SIG-M5 (cell line): Measurements from ENCODE around the gene SNURF.
"Not testable (repeated sequence)": the region's sequence is repeated elsewhere in the genome, so short reads cannot be mapped to it uniquely, and the experiment has no call there.

Experiments used
- DNase-seq: peaks from one replicate; lab custom pipeline; 2025; lab: John Stamatoyannopoulos, UW

The SNURF gene

DNA sequence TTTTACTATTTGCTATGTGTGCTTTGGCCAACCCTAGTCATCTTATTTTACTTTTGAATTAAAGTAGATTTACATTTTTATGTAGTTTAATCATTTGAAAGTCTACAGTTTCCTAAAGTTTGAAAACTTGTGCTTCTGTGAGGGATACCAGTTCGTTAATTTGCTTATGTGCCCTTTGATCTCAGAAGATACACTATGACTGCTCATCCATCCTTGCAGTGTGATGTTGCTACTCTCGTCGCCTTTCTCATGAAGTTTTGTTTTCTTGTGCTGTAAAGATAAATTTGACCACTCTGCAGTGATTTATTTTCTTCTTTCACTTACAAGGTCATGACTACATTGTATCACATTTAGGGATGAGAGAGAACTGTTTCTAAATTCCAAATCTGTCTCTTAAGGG is 16.3 kb downstream of the SNURF start:
- no peak for DNase-seq

DNA sequence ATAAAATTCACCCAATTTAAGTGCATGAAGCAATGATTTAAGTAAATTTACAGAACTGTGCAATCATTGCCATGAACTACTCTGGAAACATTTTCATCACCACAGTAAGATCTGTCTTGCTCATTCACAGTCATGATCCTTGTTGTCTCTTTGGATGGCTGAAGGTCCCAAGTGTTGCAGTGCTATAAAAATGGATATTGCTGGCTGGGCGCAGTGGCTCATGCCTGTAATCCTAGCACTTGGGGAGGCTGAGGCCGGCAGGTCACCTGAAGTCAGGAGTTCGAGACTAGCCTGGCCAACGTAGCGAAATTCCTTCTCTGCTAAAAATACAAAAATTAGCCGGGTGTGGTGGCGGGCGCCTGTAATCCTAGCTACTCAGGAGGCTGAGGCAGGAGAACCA is 17.0 kb downstream of the SNURF start:
- DNase-seq = no peak

DNA sequence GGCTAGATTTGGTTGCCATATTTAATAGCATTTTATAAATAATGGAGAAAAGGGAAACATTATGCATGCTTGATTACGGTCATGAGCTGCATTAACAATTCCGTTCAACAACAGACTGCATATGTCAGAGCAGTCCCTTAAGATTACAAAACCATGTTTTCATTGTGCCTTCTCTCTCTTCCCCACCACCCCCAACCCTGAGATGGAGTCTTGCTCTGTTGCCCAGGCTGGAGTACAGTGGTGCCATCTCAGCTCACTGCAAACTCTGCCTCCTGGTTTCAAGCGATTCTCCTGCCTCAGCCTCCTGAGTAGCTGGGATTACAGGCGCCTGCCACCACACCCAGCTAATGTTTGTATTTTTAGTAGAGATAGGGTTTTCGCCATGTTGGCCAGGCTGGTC is 17.9 kb downstream of the SNURF start:
- not testable (repeated sequence) for DNase-seq

DNA sequence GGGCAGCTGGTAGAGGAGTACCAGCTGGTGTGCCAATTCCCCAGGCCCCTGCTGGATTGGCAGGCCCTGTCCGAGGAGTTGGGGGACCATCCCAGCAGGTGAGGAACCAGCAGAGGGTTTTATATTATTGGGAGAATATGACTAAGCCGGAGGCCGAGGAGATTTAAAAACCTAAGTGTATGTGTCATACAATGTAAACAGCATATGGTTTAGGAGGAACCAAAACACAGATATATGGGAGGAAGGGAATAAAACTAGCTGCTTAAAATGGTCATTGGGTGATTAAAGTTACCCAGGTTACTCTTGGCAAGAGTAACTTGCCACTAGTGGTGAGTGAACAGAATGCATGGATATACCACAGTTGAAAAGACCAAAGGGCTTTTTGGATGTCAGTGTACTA is 22.1 kb downstream of the SNURF start:
- DNase-seq = no peak

DNA sequence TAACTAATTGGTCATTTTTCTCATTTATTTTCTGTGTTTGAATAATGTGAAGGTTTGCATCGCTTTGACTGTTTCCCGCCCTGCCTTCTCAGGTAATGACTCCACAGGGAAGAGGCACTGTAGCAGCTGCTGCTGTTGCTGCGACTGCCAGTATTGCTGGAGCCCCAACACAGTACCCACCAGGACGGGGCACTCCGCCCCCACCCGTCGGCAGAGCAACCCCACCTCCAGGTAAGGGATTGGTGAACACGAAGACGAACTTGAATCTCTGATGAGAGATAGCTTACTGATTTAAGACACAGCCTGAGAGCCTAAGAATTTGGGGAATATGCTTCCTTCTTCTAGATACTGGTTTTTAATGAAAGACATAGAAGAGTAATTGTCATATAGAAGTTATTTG is 22.9 kb downstream of the SNURF start:
- no peak for DNase-seq

DNA sequence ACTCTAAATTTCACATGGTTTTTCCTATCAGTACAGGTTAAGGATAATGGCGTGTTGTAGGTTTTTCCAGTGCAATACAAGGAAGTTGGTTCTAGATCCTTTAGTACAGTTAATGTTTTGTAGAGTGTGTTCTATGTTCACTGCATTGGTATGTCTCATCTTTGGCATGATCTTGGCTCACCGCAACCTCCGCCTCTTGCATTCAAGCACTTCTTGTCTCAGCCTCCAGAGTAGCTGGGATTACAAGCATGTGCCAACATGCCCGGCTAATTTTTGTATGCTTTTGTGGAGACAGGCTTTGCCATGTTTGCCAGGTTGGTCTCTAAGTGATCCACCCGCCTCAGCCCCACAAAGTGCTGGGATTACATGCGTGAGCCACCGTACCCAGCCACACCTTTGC is 30.4 kb downstream of the SNURF start:
- DNase-seq = no peak

DNA sequence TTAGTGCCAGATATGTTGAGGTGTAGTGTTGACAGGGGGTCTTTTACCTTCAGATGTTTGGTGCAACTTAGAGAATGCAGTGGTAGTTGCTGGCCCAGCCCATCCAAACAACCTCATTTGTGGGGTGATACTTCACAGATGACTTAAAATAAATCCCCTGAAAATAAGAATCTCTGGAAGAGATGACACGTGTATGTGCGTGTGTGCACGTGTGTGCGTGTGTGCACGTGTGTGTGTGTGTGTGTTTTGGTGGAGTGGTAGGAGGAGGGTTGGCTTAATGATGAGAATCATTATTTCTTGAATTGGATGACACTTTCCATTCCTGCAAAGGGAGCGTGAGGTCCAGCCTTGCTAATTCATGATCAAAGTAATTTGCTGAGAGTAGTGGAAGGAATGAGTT is 31.9 kb downstream of the SNURF start:
- no peak for DNase-seq
